GM12872 (cell line): ENCODE data around the gene SIRT7.

Source experiments
- CTCF ChIP-seq: IDR thresholded peaks from 3 replicates; pipeline ENCODE4 v1.5.1; 2011; ENCODE audit warnings: low read depth, mild to moderate bottlenecking, low read length, moderate library complexity; ENCODE audit not compliant: insufficient read depth

SIRT7 gene

GRCh38 chr17:81917565-81918332 lies at the start of gene SIRT7:
Gene SIRT7 (minus strand): TSS chr17:81918176. CDS start chr17:81918131, 45 bp downstream.
- no peak for TF ChIP-seq CTCF

GRCh38 chr17:81967244-81967532 lies 49.2 kb upstream of the SIRT7 start:
- no peak for TF ChIP-seq CTCF

- no peak for TF ChIP-seq CTCF
Observed at GRCh38 chr17:81966343-81967243, 48.6 kb upstream of the SIRT7 start.

- no peak for TF ChIP-seq CTCF
Observed at GRCh38 chr17:81964081-81964849, 46.3 kb upstream of the SIRT7 start.

- no peak for TF ChIP-seq CTCF
Observed at GRCh38 chr17:81962499-81963441, 44.8 kb upstream of the SIRT7 start.

- TF ChIP-seq CTCF, result no peak
Observed at GRCh38 chr17:81961521-81962498, 43.8 kb upstream of the SIRT7 start.
